T-helper 1 cell treated with Interleukin-12 subunit alpha and Interleukin-12 subunit beta and Interleukin-4 antibody, amounts not matched to agents 30 ng/mL and 1 ng/mL, for 36 hours (primary cell): Measurements from ENCODE around the gene MYO16. TPM values are rescaled to one million over a fixed set of nuclear protein-coding genes. Genes with fewer than 3 reads are reported as not detected.

Source experiments
- intact Hi-C: fragments of 100-400 bp; cut with micrococcal nuclease; formaldehyde crosslinking; loops from one replicate; pipeline ENCODE4 v1.15.1; 2024
- total RNA-seq: library from RNA; stranded (reverse); gene quantifications from 2 replicates; pipeline ENCODE4 v1.2.3, GENCODE V29; 2022

MYO16 gene
- total RNA-seq, 1 donor from 2014 or later, result not detected

DNA sequence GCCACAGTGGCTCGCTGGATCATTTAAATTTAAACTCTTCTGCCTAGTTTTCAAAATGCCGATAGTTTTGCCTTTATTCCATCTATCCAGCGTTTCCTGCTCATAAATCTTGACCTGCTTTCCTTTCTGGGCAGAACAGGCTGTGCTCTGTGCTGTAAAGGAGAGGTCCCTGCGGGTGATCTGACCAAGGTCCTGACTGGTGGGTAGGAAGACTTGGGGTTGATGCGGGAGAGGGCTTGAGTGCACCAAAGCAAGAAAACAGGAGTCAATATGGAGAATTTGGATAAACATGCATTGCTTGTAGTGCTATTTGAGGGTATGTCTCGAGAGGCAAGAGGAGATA is 533.6 kb downstream of the MYO16 start:
- intact Hi-C loops, result loop anchor here (5.0 kb wide), 3 partner anchors 51 to 614 kb away; no protein-coding TSS in a partner anchor

DNA sequence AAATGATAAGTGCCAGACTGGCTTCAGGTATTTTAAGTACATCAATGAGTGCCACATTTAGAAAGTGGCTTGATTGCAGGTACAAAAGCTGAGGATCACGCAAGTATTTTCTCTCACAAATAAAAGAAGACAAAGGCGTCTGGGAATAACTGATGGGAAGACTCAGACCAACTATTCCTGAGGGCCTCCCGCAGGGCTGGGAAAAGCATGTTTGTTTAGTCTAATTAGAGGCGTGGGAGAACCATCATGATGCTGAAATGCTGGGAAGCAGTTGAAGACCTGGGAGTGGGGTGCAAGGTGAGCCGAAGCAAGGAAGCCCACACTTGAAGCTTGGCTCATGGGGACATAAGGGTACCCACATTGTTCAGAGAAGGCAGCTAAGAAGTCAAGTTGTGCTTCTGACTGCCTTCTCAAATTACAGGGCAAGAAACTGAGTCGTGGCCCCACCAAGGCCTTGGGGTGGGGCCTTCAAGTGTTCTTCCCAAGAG is 536.0 kb downstream of the MYO16 start:
- intact Hi-C loops, result no loop called here

DNA sequence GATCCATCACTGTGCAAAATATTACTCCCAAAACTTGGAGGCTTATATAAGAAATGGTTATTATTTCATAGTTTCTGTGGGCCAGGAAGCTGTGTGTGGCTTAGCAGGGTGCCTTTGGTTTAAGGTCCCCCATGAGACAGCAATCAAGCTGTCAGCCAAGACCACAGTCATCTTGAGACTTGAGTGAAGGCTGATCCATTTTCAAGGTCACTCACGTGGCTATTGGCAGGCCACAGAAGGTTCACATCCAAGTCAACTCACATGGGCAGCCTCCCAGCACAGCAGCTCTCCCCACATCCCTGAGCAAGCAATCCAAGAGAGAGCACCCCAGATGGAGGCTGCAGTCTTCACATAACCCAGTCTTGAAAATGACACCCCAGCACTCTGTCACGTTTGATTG is 537.4 kb downstream of the MYO16 start:
- intact Hi-C loops, result no loop called here

DNA sequence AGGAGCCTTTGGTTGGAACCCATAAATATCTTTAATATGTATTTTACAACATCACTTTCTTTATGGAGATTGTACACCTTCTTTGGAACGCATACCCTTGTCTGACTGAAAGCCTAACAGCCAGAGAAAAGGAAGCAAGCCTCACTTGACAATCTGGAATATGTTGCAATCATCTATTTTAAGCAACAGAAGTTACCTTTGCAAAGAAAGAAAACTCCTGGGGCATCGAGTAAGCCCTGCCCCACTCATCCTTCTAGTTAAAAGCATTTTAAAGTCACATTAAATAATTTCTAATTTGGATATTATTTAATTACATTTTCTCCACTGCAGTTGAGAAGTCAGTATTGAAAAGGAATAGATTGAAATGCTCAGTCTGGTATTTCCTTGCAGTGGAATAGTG is 542.7 kb downstream of the MYO16 start:
- intact Hi-C loops, result no loop called here

DNA sequence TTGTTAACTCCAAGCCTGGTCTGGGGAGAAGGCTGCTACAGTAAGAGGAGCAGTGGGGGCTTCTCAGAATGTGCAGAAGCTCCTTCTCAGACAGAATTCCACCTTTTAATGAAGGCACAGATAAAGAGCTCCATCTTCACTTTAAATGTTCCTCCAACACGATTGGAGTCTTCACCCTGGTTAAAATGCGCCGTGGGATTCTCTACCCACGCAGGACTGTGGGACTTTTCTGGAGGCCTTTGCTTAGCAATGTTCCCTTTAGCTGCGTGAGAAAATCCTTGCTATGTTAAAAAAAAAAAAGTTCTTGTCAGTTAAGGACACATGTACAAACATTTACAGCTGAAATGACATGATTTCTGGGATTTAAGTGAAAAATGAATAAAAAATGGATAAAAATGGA is 546.3 kb downstream of the MYO16 start:
- intact Hi-C loops, result no loop called here

DNA sequence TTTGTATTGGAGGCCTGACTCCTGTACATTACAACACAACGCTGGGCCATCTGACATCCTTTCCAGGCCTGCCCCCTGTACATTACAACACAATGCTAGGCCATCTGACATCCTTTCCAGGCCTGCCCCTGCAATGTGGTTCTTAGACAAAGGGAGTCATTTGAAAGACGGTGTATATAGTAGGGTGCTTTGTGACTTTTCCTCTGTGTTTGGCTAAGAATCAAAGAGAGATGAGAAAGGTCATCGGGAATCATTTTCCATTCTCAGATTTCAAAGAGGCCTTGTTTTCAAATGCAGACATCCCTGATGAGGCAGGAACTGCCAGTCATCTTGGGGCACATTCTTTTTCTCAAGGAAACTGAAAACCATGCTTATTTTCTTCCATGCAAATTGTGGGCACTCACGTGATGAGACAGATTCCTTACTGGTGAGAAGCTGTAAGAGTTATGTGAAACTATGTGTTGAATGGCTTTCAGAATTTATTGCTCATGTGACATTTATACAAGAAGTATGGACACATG is 551.6 kb downstream of the MYO16 start:
- intact Hi-C loops, result no loop called here

DNA sequence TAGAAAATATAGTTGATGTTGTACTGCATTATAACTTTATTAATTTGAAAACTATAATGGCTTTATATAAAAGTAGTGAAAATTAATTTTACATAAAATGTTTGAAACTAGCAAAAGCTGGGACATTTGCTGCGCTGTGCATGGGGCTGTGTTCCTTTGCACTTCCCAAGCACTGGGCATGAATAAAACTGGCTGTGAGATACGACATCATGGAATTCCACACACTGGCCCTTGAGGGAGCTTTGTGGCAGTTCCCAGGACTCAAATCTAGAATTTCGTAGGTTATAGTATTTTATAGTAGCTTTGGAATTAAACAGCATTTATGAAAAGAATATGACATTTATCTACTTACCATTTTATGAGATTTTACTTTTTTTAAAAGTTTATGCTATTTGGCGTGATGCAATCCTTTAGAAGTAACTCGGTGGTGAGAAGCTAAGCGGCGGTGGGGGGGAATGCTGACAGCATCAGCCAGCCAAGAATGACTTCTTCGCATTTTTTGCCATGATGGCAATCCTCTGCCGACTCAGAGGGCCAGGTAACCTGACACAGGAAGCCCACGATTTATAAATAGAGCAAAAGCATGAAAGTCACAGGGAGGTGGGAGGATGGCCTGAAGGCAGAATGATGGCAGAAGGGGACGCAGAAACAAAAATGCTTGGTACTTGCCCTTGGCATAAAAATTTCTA is 553.5 kb downstream of the MYO16 start:
- intact Hi-C loops, result no loop called here

DNA sequence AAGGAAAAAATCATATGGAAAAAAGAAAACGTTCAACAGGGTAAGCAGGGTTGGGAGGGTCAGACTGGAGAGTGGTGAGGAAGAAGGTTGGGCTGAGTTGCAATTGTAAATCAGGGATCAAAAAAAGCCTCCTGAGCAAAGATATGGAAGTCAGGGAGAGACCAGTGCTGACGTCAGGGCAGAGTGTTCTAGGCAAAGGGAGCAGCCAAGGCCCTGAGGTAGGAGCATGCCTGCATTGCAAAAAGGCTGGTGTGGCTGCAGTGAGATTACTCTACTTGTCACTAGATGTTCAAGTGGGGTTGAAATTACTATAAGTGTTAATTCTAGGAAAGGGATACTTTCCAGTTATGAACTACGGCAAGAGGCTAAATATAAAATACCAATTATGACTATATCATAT is 562.0 kb downstream of the MYO16 start:
- intact Hi-C loops, result no loop called here

DNA sequence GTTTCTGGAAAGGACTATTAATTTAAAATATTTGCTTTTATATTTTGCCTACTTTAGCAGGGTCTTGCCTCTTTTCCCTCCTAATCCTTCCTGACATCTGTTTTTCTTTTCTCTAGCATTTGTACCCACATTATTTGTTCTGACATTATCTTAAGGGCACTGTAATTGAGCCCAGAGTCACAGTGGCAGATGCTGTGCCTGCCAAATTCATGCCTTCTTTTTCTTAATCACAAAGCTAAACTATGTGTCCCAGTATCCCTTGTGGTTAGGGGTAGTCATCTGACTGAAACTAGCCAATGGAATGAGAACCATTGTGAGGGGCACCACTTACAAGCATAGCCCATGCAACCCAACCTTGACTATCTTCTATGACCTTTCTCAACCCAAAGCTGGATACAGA is 562.9 kb downstream of the MYO16 start:
- intact Hi-C loops, result no loop called here

DNA sequence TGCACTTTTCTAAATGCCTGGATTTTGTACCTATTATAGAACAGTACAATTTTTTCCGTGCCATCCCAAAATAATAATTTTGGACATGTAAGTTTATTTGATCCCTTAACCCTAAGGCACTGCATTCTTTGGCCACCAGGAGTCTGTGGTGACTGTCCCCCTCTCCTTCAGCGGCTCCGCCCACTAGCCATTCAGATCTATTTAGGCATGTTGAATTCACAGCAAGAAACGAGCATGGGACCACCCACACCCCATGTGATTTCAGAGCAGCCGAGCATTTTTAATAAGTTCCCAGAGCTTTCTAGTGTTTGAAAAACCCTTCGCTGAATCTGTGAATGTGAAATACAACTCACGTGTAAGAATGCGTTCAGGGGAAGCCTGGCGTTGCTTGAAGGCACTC is 567.5 kb downstream of the MYO16 start:
- intact Hi-C loops, result no loop called here

DNA sequence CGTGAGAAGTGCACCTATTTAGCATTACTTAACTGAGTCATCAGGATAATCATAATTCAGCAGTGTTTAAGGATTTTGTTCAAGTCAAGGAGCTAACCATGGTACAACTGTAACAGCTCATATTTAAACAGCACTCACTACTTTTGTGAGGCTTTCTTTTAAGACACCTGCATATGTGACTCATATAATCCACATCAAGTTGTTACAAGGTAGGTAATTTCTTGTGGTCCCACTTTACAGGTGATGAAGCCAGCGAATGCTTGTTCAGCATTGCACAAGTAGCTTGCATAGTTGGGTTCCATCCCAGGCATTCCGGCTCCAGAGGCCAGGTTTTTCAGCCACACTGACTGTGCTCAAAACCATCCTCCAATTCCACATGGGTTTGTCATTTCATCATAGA is 569.2 kb downstream of the MYO16 start:
- intact Hi-C loops, result no loop called here

DNA sequence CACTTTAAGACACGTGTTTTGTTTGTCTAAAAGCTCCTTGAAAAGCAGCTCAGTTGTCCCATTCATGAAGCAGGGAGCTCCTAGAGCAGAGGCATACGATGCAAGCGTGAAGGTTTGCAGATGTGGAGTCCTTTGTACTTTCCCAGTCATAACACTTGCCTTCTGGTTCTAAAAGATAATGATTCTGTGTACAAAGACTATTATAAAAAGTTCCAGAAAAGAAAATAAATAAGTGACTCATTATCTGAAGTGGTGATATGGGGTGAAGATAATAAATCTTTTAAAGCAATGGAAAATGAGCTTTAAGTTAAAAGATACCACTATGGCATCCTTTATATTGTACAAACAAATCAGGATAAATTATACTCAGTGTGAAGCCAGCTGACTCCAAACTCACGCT is 569.9 kb downstream of the MYO16 start:
- intact Hi-C loops, result no loop called here

DNA sequence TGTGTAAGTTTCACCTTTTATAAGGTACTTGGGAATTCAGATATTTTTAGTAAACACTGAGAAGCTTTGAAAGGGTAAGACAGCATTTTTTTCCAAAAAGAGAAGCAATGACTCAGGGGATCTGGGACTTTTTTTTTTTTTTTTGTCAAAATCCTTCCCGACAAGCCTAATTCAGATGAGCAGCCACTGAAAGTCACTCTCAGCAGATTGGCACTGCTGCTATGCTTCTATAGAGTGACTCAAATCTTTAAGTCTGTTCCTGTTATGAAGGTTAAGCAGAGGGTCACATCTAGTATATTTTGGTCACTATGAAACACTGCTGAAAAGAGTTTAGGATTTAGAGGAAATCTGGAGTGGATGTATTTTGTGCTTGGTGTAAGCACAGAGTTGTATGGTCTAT is 571.1 kb downstream of the MYO16 start:
- intact Hi-C loops, result no loop called here

DNA sequence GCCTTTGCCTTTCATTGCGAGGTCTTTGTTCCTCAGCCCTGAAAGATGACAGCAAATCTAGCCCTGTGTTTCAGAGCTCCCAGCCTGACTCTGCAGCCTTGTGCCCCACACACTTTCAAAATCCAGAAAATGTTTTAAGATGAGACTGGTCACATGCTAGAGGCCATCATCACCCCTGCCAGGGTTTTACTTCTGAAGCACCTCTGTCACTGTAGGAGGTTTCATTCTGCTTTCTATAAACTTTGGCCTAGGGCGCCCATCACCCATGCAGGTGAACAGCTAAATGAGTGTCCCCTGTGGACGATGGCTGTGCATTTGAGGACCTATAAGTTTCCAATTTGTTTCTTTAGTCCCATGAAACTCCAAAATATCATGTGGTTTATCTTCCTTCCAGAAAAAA is 574.2 kb downstream of the MYO16 start:
- intact Hi-C loops, result no loop called here

DNA sequence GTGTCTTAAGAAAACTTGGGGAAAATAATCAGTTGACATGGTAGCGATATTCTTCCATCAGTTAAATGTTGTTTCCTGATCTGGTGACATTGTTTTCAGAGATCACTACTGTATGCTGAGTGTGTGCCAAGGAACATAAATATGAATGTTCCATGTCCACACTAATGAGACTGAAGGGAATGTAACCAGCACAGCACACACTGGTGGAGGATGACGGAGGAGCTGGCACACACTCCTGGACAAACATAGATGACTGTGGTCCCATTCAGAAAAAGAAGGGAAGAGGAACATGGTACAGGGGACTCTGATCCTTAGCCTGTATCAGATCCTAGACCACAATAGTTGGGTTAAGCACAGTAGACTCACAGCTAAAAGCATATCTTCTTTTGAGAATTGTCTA is 574.8 kb downstream of the MYO16 start:
- intact Hi-C loops, result no loop called here

DNA sequence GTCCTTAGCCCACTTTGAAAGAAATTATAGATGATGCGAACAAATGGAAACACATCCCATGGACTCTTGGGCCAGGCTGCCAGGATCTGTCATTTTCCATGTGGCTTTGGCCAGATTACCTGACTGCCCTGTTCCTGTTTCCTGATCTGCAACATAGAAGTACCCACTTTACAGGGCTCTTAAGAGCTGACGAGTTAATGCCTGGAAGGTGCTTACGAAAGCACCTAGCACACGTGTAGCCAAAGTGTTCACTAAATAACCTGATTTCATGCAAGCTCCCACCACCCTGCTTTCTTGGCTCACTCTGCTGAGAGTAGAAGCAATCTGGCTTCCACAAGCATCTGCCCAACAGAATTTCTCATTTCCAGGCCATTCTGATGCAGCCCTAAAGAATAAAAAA is 575.2 kb downstream of the MYO16 start:
- intact Hi-C loops, result no loop called here

DNA sequence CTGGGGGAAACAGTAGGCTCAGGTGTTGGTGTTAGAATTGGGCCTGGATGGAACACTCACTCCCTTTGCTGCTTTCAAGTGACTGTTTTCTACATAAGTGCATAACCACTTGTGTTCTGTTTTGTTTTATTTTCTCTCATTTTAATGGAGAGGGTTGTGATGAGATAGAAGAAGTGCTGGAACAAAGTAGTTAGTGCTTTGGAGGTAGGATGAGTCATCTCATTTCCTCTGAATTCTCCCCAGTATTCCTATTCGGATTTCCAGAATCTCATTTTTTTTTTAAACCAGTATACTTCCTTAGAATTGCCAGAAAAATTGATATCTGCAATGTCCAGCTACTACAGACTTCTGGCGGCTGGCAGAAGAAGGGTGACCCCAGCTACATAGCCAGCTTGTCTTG is 575.9 kb downstream of the MYO16 start:
- intact Hi-C loops, result no loop called here

DNA sequence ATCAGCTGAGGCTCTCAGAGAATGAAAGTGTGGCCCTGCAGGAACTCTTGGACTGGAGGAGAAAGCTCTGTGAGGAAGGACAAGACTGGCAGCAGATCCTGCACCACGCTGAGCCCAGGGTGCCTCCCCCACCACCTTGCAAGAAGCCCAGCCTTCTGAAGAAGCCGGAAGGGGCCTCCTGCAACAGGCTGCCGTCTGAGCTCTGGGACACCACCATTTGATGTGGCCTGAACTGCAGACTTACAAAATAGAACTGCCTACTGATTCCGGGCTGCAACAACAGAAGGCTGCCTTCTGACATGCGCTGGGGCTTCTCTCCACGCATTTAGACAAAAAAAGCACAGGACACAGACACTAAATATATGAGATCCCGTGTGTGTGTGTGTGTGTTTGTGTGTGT is 577.2 kb downstream of the MYO16 start:
- intact Hi-C loops, result no loop called here

DNA sequence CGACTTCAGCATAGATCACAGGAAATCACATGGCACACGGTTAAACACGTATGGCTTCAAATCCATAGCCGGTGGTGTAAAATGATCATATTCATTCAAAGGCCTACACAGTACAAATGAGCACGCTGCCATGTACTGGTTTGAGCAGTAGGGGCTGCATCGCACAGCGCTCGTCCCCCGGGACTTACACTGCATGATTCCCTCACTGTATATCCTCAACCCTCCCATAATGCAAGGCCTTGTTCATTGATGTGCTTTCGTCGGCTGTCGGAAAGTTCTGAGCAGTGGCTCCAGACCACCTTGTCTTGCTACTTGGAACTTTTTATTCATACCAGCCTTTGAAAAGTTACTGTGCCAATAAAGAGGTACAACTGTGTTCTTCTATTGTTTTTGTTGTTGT is 578.2 kb downstream of the MYO16 start:
- intact Hi-C loops, result no loop called here

DNA sequence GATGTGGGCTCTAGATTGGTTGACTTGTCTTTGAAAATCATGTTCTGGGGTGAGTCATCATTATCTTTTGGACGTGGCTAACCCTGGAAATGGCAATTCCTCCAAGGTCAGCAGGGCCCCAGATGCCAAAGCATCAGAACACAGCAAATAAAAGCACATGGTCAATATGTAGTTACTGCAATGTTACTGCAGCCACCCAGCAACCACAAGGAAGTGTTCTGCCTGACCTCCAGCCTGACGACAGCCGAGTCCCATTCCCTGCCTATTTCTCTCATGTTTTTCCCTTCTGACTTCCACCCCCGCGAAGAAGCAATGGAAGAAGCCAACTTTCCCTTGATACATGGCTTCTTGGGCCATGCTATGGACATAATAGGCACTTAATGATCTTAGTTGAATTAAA is 579.1 kb downstream of the MYO16 start:
- intact Hi-C loops, result no loop called here

DNA sequence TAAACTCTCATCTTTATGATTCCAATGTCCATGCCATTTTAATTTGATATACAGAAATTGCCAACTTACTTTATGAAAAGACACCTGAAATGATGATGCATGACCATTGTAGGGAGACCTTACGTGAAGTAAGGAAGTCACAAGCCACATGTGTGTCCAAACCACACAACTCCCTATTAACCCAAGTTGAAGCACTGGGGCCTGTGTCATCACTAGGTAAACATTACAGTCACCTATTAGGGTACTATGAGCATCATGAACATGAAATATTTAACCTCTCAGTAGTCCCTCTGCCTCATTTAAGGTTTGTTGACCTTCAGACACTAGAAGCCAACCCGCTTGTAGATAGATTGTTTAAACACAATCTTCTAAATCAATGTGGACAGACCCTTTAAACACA is 580.1 kb downstream of the MYO16 start:
- intact Hi-C loops, result no loop called here

DNA sequence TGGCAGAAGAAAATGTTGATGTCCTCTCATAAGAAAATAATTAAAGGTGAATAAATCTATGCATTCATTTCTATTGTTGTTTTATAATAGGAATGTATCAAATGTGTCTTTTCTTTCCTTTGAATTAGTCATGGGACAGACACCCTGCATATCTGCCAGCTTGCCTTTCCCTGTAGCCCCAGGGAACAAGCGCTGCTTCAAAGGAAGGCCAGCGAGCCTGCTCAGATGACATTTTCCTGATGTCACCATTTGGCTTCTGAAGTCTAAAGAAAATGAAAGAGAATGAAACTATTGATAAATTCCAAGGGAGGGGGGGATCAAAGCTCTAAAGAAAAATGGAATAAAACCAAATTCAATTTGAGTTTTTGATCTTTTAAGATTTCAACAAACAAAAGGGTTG is 582.2 kb downstream of the MYO16 start:
- intact Hi-C loops, result loop anchor here (10.0 kb wide), 1 partner anchor 483 kb away; no protein-coding TSS in a partner anchor

DNA sequence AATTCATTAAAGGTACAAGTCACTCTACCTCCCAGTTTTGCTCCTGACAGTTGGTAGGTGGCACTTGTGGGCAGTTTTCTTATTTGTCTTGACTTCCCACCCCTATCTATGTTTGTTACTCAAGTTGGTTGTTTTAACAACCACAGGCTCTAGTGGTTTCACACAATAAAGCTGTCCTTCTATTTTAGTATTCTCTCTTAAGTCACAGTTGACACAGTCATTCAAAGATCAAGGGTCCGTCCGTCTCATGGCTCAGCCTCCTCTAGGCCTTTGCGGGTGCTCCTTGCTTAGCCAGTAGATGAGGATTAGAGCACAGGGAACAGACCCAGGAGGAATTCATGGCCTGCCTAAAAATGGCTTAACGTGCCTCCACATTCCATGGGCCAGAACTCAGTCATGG is 583.2 kb downstream of the MYO16 start:
- intact Hi-C loops, result loop anchor here (10.0 kb wide), 1 partner anchor 482 kb away; no protein-coding TSS in a partner anchor
